ENCODE data around the gene BMP2K. TPM values are rescaled to one million over a fixed set of nuclear protein-coding genes. Genes with fewer than 3 reads are reported as not detected.

The BMP2K gene
- total and polyA plus RNA-seq, 8 donors, result 4.7 to 68.7 (median 17.0) TPM

- no peaks in the 10 kb centered on the region for H3K27me3 ChIP-seq
- no peak overlapping the region for H3K4me3 ChIP-seq
- no peak for DNase-seq
- no peaks in the 10 kb centered on the region for H3K9me3 ChIP-seq
- no peak overlapping the region for H3K27ac ChIP-seq
- TF ChIP-seq CTCF (IDR thresholded peaks at IDR 0.05) (no peak), POLR2AphosphoS5 (IDR thresholded peaks at IDR 0.05) (no peak), EP300 (IDR thresholded peaks at IDR 0.05) (no peak), POLR2A (IDR thresholded peaks at IDR 0.05) (no peak)
- WGBS, 5 donors, result 78 to 92% (median 85%) methylated on average over 2 of the region's 2 CpGs
- intact Hi-C loops (cut with DNase I; ENCODE audit: low total_unique reads), result no loop called here
- H3K36me3 ChIP-seq, result peaks cover 0 to 10% (median 7%) of the 10 kb centered on the region in 4 donors
- no peaks in the 10 kb centered on the region for H3K4me1 ChIP-seq
Observed at GRCh38 chr4:78845472-78845871, 69.3 kb downstream of the BMP2K start.

DNA sequence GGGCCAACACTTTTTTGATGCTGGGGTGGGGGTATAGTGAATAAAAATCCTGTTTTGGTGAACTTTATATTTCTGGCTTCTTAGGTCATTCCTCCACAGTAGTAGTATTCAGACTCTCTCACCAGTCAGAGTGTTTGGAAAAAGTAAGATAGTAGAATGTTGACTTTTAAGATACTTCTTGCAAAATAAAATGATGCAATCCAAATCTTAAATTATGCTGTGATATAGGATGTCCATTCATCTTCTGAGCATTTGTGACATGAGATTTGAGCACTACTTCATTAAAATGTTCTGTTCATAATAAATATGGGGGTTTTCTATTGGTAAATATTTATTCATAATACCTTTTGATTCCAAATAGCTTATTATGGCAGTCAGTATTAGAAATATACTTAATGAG, 70.1 kb downstream of the BMP2K start:
- intact Hi-C loops (cut with DNase I; ENCODE audit: low total_unique reads), result no loop called here
- H3K4me3 ChIP-seq, result no peak overlapping the region
- no peak for TF ChIP-seq POLR2A (IDR thresholded peaks at IDR 0.05)
- no peak for TF ChIP-seq EP300 (IDR thresholded peaks at IDR 0.05)
- no peak for TF ChIP-seq CTCF (IDR thresholded peaks at IDR 0.05)
- TF ChIP-seq POLR2AphosphoS5 (IDR thresholded peaks at IDR 0.05), result no peak
- H3K27ac ChIP-seq, result no peak overlapping the region
- no peaks in the 10 kb centered on the region for H3K9me3 ChIP-seq
- H3K36me3 ChIP-seq, result peaks cover 0 to 10% (median 7%) of the 10 kb centered on the region in 4 donors
- no peaks in the 10 kb centered on the region for H3K27me3 ChIP-seq
- no peak for DNase-seq
- H3K4me1 ChIP-seq, result no peaks in the 10 kb centered on the region

- TF ChIP-seq CTCF (IDR thresholded peaks at IDR 0.05) (no peak), POLR2A (IDR thresholded peaks at IDR 0.05) (no peak), EP300 (IDR thresholded peaks at IDR 0.05) (no peak), POLR2AphosphoS5 (IDR thresholded peaks at IDR 0.05) (no peak)
- intact Hi-C loops (cut with DNase I; ENCODE audit: low total_unique reads), result loop anchor here (10.0 kb wide), 1 partner anchor 248 kb away; no protein-coding TSS in a partner anchor
- WGBS, 5 donors, result 82 to 93% (median 88%) methylated on average over 2 of the region's 2 CpGs
- no peaks in the 10 kb centered on the region for H3K27me3 ChIP-seq
- no peaks in the 10 kb centered on the region for H3K9me3 ChIP-seq
- H3K4me1 ChIP-seq, result peaks cover 0 to 10% (median 0%) of the 10 kb centered on the region in 4 donors
- H3K36me3 ChIP-seq, result peaks cover 0 to 23% (median 14%) of the 10 kb centered on the region in 4 donors
- no peak overlapping the region for H3K27ac ChIP-seq
- peak in 1 of 2 donors; percentile 12 for DNase-seq
- no peak overlapping the region for H3K4me3 ChIP-seq
Observed at GRCh38 chr4:78862314-78862737, 86.2 kb downstream of the BMP2K start.

- peaks cover 0 to 10% (median 0%) of the 10 kb centered on the region in 4 donors for H3K4me1 ChIP-seq
- H3K36me3 ChIP-seq, result peaks cover 0 to 33% (median 24%) of the 10 kb centered on the region in 4 donors
- intact Hi-C loops (cut with DNase I; ENCODE audit: low total_unique reads), result loop anchor here (10.0 kb wide), 1 partner anchor 249 kb away; no protein-coding TSS in a partner anchor
- no peaks in the 10 kb centered on the region for H3K27me3 ChIP-seq
- no peak for DNase-seq
- no peak overlapping the region for H3K27ac ChIP-seq
- no peak overlapping the region for H3K4me3 ChIP-seq
- no peaks in the 10 kb centered on the region for H3K9me3 ChIP-seq
- WGBS, 5 donors, result 84 to 93% (median 90%) methylated on average over 5 of the region's 5 CpGs
- no peak for TF ChIP-seq CTCF (IDR thresholded peaks at IDR 0.05)
- no peak for TF ChIP-seq POLR2A (IDR thresholded peaks at IDR 0.05)
- TF ChIP-seq EP300 (IDR thresholded peaks at IDR 0.05), result no peak
- TF ChIP-seq POLR2AphosphoS5 (IDR thresholded peaks at IDR 0.05), result no peak
Observed at GRCh38 chr4:78863254-78863869, 87.2 kb downstream of the BMP2K start.

Measured in stomach (tissue), 9 donors.